Measurements from ENCODE around the gene PTPN5.
"Not testable (repeated sequence)": the region's sequence is repeated elsewhere in the genome, so short reads cannot be mapped to it uniquely, and the experiment has no call there.

PTPN5 gene

GRCh38 chr11:18681949-18682348 lies 109.6 kb downstream of the PTPN5 start:
- DNase-seq (ENCODE audit: low read depth): not testable (repeated sequence)
